Measurements from ENCODE around the gene BACH2.

BACH2 gene

GRCh38 chr6:90098001-90098531 is 198.6 kb downstream of the BACH2 start:
- DNase-seq (ENCODE audit: low read depth, low spot score), result no peak

GRCh38 chr6:90097356-90097755 is 199.3 kb downstream of the BACH2 start:
- no peak for DNase-seq (ENCODE audit: low read depth, low spot score)

GRCh38 chr6:90096818-90097217 is 199.8 kb downstream of the BACH2 start:
- no peak for DNase-seq (ENCODE audit: low read depth, low spot score)

- no peak for DNase-seq (ENCODE audit: low read depth, low spot score)
Measured at GRCh38 chr6:90095788-90096187, 200.9 kb downstream of the BACH2 start.

GRCh38 chr6:90095145-90095544 is 201.5 kb downstream of the BACH2 start:
- no peak for DNase-seq (ENCODE audit: low read depth, low spot score)

- no peak for DNase-seq (ENCODE audit: low read depth, low spot score)
Measured at GRCh38 chr6:90093558-90094073, 203.0 kb downstream of the BACH2 start.

GRCh38 chr6:90090866-90091265 is 205.8 kb downstream of the BACH2 start:
- DNase-seq (ENCODE audit: low read depth, low spot score), result no peak

- no peak for DNase-seq (ENCODE audit: low read depth, low spot score)
Measured at GRCh38 chr6:90088009-90088408, 208.6 kb downstream of the BACH2 start.

GRCh38 chr6:90087106-90087833 is 209.4 kb downstream of the BACH2 start:
- DNase-seq (ENCODE audit: low read depth, low spot score), result no peak

GRCh38 chr6:90086517-90086916 is 210.1 kb downstream of the BACH2 start:
- DNase-seq (ENCODE audit: low read depth, low spot score), result no peak

- no peak for DNase-seq (ENCODE audit: low read depth, low spot score)
Measured at GRCh38 chr6:90083891-90084290, 212.8 kb downstream of the BACH2 start.

- DNase-seq (ENCODE audit: low read depth, low spot score), result no peak
Measured at GRCh38 chr6:90082847-90083246, 213.8 kb downstream of the BACH2 start.

GRCh38 chr6:90080876-90081481 is 215.7 kb downstream of the BACH2 start:
- no peak for DNase-seq (ENCODE audit: low read depth, low spot score)

GRCh38 chr6:90079560-90080490 is 216.8 kb downstream of the BACH2 start:
- no peak for DNase-seq (ENCODE audit: low read depth, low spot score)

GRCh38 chr6:90078513-90079289 is 217.9 kb downstream of the BACH2 start:
- no peak for DNase-seq (ENCODE audit: low read depth, low spot score)

- no peak for DNase-seq (ENCODE audit: low read depth, low spot score)
Measured at GRCh38 chr6:90076511-90077415, 219.9 kb downstream of the BACH2 start.

- no peak for DNase-seq (ENCODE audit: low read depth, low spot score)
Measured at GRCh38 chr6:90074161-90074850, 222.3 kb downstream of the BACH2 start.

GRCh38 chr6:90072935-90073464 is 223.6 kb downstream of the BACH2 start:
- no peak for DNase-seq (ENCODE audit: low read depth, low spot score)

- no peak for DNase-seq (ENCODE audit: low read depth, low spot score)
Measured at GRCh38 chr6:90072501-90072900, 224.1 kb downstream of the BACH2 start.
